ENCODE measurements around the gene PLCZ1. TPM values are rescaled to one million over a fixed set of nuclear protein-coding genes. Genes with fewer than 3 reads are reported as not detected.
"Not testable (repeated sequence)": the region's sequence is repeated elsewhere in the genome, so short reads cannot be mapped to it uniquely, and the experiment has no call there.

Gene PLCZ1, protein sequence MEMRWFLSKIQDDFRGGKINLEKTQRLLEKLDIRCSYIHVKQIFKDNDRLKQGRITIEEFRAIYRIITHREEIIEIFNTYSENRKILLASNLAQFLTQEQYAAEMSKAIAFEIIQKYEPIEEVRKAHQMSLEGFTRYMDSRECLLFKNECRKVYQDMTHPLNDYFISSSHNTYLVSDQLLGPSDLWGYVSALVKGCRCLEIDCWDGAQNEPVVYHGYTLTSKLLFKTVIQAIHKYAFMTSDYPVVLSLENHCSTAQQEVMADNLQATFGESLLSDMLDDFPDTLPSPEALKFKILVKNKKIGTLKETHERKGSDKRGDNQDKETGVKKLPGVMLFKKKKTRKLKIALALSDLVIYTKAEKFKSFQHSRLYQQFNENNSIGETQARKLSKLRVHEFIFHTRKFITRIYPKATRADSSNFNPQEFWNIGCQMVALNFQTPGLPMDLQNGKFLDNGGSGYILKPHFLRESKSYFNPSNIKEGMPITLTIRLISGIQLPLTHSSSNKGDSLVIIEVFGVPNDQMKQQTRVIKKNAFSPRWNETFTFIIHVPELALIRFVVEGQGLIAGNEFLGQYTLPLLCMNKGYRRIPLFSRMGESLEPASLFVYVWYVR
- not detected for total RNA-seq

DNA sequence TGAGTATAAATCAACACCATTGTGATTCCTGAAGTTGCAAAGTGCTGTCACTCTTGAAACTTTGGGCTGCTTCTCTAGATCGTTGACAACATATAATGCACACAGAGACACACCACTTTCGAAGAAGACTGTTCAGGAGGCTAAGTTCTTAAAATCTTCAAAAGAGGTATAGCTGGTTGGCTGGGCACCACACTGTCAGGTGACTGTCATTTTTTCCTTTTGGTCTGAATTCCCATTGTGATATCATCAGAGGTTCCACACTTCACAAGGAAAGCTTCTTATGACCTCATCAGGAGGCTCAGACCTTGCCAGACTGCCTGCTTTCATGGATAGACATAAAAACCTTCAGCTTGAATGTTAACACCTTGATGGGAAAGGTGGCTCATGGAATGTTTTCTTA, at the start of gene PLCZ1, which contains the start of gene CAPZA3:
Gene PLCZ1, minus strand, starts transcription at position 194 of the 400 bp plus-strand sequence. CDS start 641 bp downstream, outside the sequence.
Gene CAPZA3, plus strand, starts transcription at position 301 of the 400 bp plus-strand sequence. CDS start 150 bp downstream, outside the sequence.
- no peaks in the 10 kb centered on the region for H3K27me3 Mint-ChIP-seq

DNA sequence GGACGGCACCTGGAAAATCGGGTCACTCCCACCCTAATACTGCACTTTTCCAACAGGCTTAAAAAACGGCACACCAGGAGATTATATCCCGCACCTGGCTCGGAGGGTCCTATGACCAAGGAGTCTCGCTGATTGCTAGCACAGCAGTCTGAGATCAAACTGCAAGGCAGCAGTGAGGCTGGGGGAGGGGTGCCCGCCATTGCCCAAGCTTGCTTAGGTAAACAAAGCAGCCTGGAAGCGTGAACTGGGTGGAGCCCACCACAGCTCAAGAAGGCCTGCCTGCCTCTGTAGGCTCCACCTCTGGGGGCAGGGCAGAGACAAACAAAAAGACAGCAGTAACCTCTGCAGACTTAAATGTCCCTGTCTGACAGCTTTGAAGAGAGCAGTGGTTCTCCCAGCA, 47.7 kb upstream of the PLCZ1 start:
- H3K36me3 Mint-ChIP-seq (ENCODE audit: low read depth); H3K4me3 Mint-ChIP-seq; POLR2A ChIA-PET; H3K4me1 Mint-ChIP-seq; ATAC-seq; H3K27me3 Mint-ChIP-seq; DNase-seq; H3K27ac Mint-ChIP-seq; intact Hi-C loops (cut with DNase I, micrococcal nuclease): not testable (repeated sequence)
- peaks cover 11% of the 10 kb centered on the region for H3K9me3 Mint-ChIP-seq (ENCODE audit: low read depth)
- CTCF ChIA-PET: interaction anchor here (0.6 kb wide), 1 partner anchor 447 kb away, joined by 4 read pairs; no protein-coding TSS in a partner anchor

More for the DNA sequence above, at the start of gene PLCZ1, which contains the start of gene CAPZA3:
- ATAC-seq (no peak), DNase-seq (no peak)
- ChIA-PET POLR2A (no interaction called here), CTCF (no interaction called here)
- H3K36me3 Mint-ChIP-seq (ENCODE audit: low read depth): no peaks in the 10 kb centered on the region
- H3K9me3 Mint-ChIP-seq (ENCODE audit: low read depth): peaks cover 4% of the 10 kb centered on the region
- no peak within 1 kb of the TSS for H3K27ac Mint-ChIP-seq
- intact Hi-C loops (cut with DNase I, micrococcal nuclease): no loop called here
- no peak within 1 kb of the TSS for H3K4me3 Mint-ChIP-seq
- H3K4me1 Mint-ChIP-seq: no peaks in the 10 kb centered on the region

GRCh38 chr12:18782827-18783226, 45.0 kb upstream of the PLCZ1 start:
- H3K9me3 Mint-ChIP-seq (ENCODE audit: low read depth): peaks cover 15% of the 10 kb centered on the region
- no peak for ATAC-seq
- no peaks in the 10 kb centered on the region for H3K4me1 Mint-ChIP-seq
- CTCF ChIA-PET: no interaction called here
- H3K27me3 Mint-ChIP-seq: no peaks in the 10 kb centered on the region
- no peak for DNase-seq
- intact Hi-C loops (cut with DNase I, micrococcal nuclease): no loop called here
- POLR2A ChIA-PET: interaction anchor here (0.6 kb wide), 1 partner anchor 235 kb away, joined by 4 read pairs; no protein-coding TSS in a partner anchor
- no peak overlapping the region for H3K27ac Mint-ChIP-seq
- H3K4me3 Mint-ChIP-seq: no peak overlapping the region
- H3K36me3 Mint-ChIP-seq (ENCODE audit: low read depth): no peaks in the 10 kb centered on the region

DNA sequence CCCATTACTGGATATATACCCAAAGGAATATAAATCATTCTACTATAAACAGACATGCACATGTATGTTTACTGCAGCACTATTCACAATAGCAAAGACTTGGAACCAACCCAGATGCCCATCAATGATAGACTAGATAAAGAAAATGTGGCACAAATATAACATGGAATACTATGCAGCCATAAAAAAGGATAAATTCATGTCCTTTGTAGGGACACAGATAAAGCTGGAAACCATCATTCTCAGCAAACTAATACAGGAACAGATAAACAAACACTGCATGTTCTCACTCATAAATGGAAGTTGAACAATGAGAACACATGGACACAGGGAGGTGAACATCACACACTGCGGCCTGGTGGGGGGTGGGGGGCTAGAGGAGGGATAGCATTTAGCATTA, 28.7 kb upstream of the PLCZ1 start:
- H3K4me1 Mint-ChIP-seq; POLR2A ChIA-PET; DNase-seq; H3K27me3 Mint-ChIP-seq; intact Hi-C loops (cut with DNase I, micrococcal nuclease); H3K4me3 Mint-ChIP-seq; CTCF ChIA-PET; H3K27ac Mint-ChIP-seq; ATAC-seq; H3K36me3 Mint-ChIP-seq (ENCODE audit: low read depth): not testable (repeated sequence)
- H3K9me3 Mint-ChIP-seq (ENCODE audit: low read depth): peaks cover 12% of the 10 kb centered on the region

GRCh38 chr12:18755341-18755740, 17.5 kb upstream of the PLCZ1 start:
- no peak for DNase-seq
- H3K9me3 Mint-ChIP-seq (ENCODE audit: low read depth): no peaks in the 10 kb centered on the region
- POLR2A ChIA-PET: no interaction called here
- H3K27ac Mint-ChIP-seq: no peak overlapping the region
- CTCF ChIA-PET: no interaction called here
- no peaks in the 10 kb centered on the region for H3K4me1 Mint-ChIP-seq
- no peaks in the 10 kb centered on the region for H3K36me3 Mint-ChIP-seq (ENCODE audit: low read depth)
- ATAC-seq: no peak
- intact Hi-C loops (cut with DNase I, micrococcal nuclease): no loop called here
- H3K4me3 Mint-ChIP-seq: no peak overlapping the region
- no peaks in the 10 kb centered on the region for H3K27me3 Mint-ChIP-seq

GRCh38 chr12:18754124-18754707, 16.4 kb upstream of the PLCZ1 start:
- H3K36me3 Mint-ChIP-seq (ENCODE audit: low read depth): no peaks in the 10 kb centered on the region
- no peak for DNase-seq
- no peak overlapping the region for H3K27ac Mint-ChIP-seq
- no peaks in the 10 kb centered on the region for H3K4me1 Mint-ChIP-seq
- H3K4me3 Mint-ChIP-seq: no peak overlapping the region
- ATAC-seq: no peak
- CTCF ChIA-PET: no interaction called here
- intact Hi-C loops (cut with DNase I, micrococcal nuclease): no loop called here
- no peaks in the 10 kb centered on the region for H3K9me3 Mint-ChIP-seq (ENCODE audit: low read depth)
- H3K27me3 Mint-ChIP-seq: no peaks in the 10 kb centered on the region
- POLR2A ChIA-PET: no interaction called here

DNA sequence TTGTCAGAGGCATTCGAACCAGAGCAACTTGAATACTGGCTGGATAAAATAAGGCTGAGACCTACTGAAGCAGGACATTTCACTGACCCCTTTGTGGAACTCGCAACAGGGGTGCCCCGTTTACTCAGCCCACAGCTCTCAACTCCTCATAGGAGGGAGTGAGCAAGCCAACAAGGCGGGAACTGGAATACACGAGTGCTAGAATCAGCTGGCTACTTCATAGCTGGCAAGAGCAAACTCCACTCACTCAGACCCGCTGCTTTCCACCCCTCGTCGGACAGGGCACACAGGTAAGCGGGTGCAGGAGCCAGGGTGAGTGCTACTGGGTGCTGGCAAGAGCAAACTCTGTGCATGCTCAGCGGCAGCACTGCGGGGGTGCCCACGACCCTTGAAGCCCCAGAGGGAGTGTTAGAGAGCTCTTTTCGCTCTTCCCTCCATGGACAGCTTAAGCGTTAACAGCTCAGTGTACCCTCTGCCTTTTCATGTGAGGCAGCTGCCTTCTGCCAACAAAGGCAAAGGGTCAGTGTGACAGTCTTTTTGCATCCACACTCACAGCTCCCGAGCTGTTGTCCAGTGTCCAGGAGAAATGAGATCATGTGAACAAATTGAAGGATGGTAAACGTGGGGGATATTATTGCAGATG, 15.8 kb upstream of the PLCZ1 start:
- H3K4me3 Mint-ChIP-seq: no peak overlapping the region
- CTCF ChIA-PET: no interaction called here
- DNase-seq (no peak), ATAC-seq (no peak)
- intact Hi-C loops (cut with DNase I, micrococcal nuclease): no loop called here
- no peak overlapping the region for H3K27ac Mint-ChIP-seq
- H3K9me3 Mint-ChIP-seq (ENCODE audit: low read depth): no peaks in the 10 kb centered on the region
- H3K36me3 Mint-ChIP-seq (ENCODE audit: low read depth): no peaks in the 10 kb centered on the region
- POLR2A ChIA-PET: no interaction called here
- no peaks in the 10 kb centered on the region for H3K4me1 Mint-ChIP-seq
- no peaks in the 10 kb centered on the region for H3K27me3 Mint-ChIP-seq

GRCh38 chr12:18752947-18753346, 15.1 kb upstream of the PLCZ1 start:
- H3K27me3 Mint-ChIP-seq: no peaks in the 10 kb centered on the region
- H3K36me3 Mint-ChIP-seq (ENCODE audit: low read depth): no peaks in the 10 kb centered on the region
- ATAC-seq: no peak
- no peak for DNase-seq
- ChIA-PET POLR2A (no interaction called here), CTCF (interaction anchor here (0.5 to 0.7 kb wide), 2 partner anchors 131 to 1115 kb away, joined by 3 read pairs; no protein-coding TSS in a partner anchor)
- no peak overlapping the region for H3K4me3 Mint-ChIP-seq
- intact Hi-C loops (cut with DNase I, micrococcal nuclease): no loop called here
- H3K27ac Mint-ChIP-seq: no peak overlapping the region
- no peaks in the 10 kb centered on the region for H3K4me1 Mint-ChIP-seq
- H3K9me3 Mint-ChIP-seq (ENCODE audit: low read depth): no peaks in the 10 kb centered on the region

GRCh38 chr12:18752280-18752920, 14.6 kb upstream of the PLCZ1 start:
- ChIA-PET CTCF (interaction anchor here (0.5 to 0.7 kb wide), 2 partner anchors 131 to 1114 kb away, joined by 3 read pairs; no protein-coding TSS in a partner anchor), POLR2A (no interaction called here)
- H3K36me3 Mint-ChIP-seq (ENCODE audit: low read depth): no peaks in the 10 kb centered on the region
- no peaks in the 10 kb centered on the region for H3K9me3 Mint-ChIP-seq (ENCODE audit: low read depth)
- DNase-seq: no peak
- no peak overlapping the region for H3K27ac Mint-ChIP-seq
- no peaks in the 10 kb centered on the region for H3K4me1 Mint-ChIP-seq
- H3K4me3 Mint-ChIP-seq: no peak overlapping the region
- ATAC-seq: no peak
- H3K27me3 Mint-ChIP-seq: no peaks in the 10 kb centered on the region
- intact Hi-C loops (cut with DNase I, micrococcal nuclease): no loop called here

DNA sequence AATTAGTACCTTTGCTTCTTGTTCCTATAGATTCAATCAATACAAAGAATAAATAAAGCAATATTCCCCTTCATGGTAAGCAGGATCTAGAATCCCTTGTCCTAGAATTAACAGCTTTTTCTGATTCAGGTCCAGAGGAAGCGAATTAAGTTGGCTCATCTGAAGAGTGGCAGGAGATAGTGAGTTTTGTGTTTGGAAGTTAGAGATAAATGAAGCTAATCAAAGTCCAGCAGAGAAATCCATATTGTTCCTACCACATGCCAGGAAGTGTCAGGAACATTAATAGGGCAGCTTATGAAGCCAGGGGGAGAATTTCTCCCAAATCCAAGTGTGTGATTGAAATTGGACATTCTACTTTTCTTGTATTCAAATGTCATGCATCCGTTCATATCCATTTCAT, 14.1 kb upstream of the PLCZ1 start:
- no peaks in the 10 kb centered on the region for H3K4me1 Mint-ChIP-seq
- POLR2A ChIA-PET: no interaction called here
- H3K36me3 Mint-ChIP-seq (ENCODE audit: low read depth): no peaks in the 10 kb centered on the region
- CTCF ChIA-PET: interaction anchor here (0.7 kb wide), 1 partner anchor 1114 kb away, joined by 3 read pairs; no protein-coding TSS in a partner anchor
- no peak for DNase-seq
- no peaks in the 10 kb centered on the region for H3K27me3 Mint-ChIP-seq
- ATAC-seq: no peak
- no peak overlapping the region for H3K4me3 Mint-ChIP-seq
- H3K9me3 Mint-ChIP-seq (ENCODE audit: low read depth): no peaks in the 10 kb centered on the region
- no peak overlapping the region for H3K27ac Mint-ChIP-seq
- intact Hi-C loops (cut with DNase I, micrococcal nuclease): no loop called here

DNA sequence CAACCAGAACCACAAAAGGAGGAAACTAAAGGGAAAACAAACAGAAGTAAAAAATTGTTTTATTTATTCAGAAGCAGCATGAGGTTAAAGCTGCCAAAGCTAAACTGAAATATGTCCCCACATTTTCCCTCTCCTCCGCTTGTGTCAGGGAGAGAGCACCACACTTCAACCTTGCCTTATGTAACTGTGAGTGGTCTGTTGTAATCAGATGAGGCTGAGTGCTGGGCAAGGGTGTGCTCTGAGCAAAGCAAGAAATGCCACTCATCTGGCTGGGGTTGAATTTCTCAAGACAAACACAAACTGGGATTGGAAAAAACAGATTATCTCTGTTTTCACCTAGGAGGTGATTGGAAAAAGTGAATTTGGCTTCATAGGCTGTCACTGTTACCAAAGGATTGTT, 12.3 kb upstream of the PLCZ1 start:
- CTCF ChIA-PET: interaction anchor here (0.7 kb wide), 1 partner anchor 571 kb away, joined by 4 read pairs; no protein-coding TSS in a partner anchor
- no peak for ATAC-seq

More for the DNA sequence above, 12.3 kb upstream of the PLCZ1 start:
- intact Hi-C loops (cut with DNase I, micrococcal nuclease): no loop called here
- Mint-ChIP-seq H3K36me3 (ENCODE audit: low read depth) (no peaks in the 10 kb centered on the region), H3K4me1 (no peaks in the 10 kb centered on the region), H3K4me3 (no peak overlapping the region), H3K27ac (no peak overlapping the region), H3K27me3 (no peaks in the 10 kb centered on the region), H3K9me3 (ENCODE audit: low read depth) (no peaks in the 10 kb centered on the region)
- POLR2A ChIA-PET: no interaction called here
- no peak for DNase-seq

Data from activated CD4-positive, alpha-beta T cell treated with anti-CD3 and anti-CD28 coated beads for 36 hours (primary cell).